ENCODE measurements around the gene OR2Z1.
A peak's percentile ranks its signal among the peaks of the same experiment; 100 is the strongest.

OR2Z1 gene, protein sequence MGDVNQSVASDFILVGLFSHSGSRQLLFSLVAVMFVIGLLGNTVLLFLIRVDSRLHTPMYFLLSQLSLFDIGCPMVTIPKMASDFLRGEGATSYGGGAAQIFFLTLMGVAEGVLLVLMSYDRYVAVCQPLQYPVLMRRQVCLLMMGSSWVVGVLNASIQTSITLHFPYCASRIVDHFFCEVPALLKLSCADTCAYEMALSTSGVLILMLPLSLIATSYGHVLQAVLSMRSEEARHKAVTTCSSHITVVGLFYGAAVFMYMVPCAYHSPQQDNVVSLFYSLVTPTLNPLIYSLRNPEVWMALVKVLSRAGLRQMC

DNA sequence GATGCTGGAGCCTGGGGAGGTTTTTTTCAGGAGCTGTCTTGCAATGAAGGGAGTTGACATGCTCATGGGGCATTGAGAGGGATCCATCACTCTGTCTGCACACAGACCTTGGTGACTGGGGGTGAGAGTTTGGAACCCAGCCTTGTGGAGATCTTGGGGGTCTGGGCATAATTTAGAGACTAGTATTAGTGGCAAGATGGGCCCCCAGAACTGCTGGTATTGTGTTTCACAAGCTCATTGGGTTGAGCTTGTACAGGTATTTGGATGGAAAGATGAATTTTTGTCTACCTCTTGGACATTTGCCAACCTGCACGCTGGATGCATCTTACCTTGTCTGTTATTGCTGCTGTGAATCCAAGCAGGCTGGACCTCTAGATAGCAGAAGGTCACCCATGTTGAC lies at the start of gene OR2Z1:
Gene OR2Z1 (plus strand): TSS at position 301 of the 400 bp plus-strand sequence. CDS start 9,395 bp downstream, outside the sequence.
- DNase-seq (ENCODE audit: low spot score) = no peak
- Mint-ChIP-seq H3K27ac (no peak within 1 kb of the TSS), H3K9me3 (peaks cover 9% of the 10 kb centered on the region), H3K4me1 (ENCODE audit: low read depth) (no peaks in the 10 kb centered on the region), H3K4me3 (no peak within 1 kb of the TSS), H3K27me3 (ENCODE audit: low read depth) (peaks cover 15% of the 10 kb centered on the region), H3K36me3 (ENCODE audit: low read depth) (no peaks in the 10 kb centered on the region)

DNA sequence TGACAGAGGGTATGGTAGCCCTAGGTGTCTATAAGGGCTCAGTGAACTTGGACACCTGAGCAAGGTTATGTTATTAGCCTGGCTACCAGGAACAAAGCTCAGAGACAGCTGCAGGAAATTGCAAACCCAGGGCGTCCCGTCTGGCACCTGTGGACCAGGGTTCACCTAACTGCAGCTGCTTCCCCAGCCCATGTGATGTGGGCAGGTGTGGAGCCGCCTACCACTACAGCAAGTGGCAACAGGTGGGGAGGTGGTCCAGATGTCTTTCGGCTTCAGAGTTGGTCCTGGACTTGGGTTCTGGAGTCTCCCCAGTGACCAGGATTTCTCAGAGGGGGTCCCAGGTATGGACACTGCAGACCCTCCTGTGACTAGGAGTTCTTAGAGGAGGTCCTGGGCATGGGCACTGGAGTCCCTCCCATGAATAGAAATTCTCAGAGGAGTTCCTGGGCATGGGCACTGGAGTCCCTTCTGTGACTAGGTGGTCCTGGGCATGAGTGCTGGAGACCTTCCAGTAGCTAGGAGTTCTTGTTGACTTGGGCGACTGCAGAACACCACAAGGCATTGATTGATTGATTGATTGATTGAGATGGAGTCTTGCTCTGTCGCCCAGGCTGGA lies 48.0 kb upstream of the OR2Z1 start:
- no peak overlapping the region for H3K4me3 Mint-ChIP-seq
- peaks cover 27% of the 10 kb centered on the region for H3K27me3 Mint-ChIP-seq (ENCODE audit: low read depth)
- H3K4me1 Mint-ChIP-seq (ENCODE audit: low read depth) = peaks cover 38% of the 10 kb centered on the region
- H3K27ac Mint-ChIP-seq = no peak overlapping the region
- peaks cover 9% of the 10 kb centered on the region for H3K9me3 Mint-ChIP-seq
- H3K36me3 Mint-ChIP-seq (ENCODE audit: low read depth) = peaks cover 4% of the 10 kb centered on the region
- no peak for DNase-seq (ENCODE audit: low spot score)

DNA sequence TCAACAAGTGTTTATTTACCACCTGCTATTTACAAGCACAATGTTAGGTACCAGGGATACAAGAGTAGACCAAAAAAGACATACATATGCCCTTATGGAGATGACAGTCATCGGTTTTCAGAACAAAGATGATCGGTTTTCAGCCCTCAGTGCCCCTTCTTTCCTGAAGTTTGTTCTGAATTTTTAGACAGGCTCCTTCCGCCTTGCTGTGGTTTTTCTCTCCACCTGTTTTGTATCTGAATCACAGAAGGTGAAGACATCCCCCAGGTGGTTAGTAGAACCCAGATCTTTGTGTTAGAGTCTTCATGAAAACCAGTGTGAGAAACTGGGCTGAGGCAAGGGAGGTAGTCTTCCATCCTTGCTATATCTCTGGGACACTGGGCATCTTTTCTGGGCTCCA lies 46.4 kb upstream of the OR2Z1 start:
- peaks cover 25% of the 10 kb centered on the region for H3K4me1 Mint-ChIP-seq (ENCODE audit: low read depth)
- peaks cover 2% of the 10 kb centered on the region for H3K36me3 Mint-ChIP-seq (ENCODE audit: low read depth)
- DNase-seq (ENCODE audit: low spot score) = no peak
- no peak overlapping the region for H3K27ac Mint-ChIP-seq
- peaks cover 8% of the 10 kb centered on the region for H3K9me3 Mint-ChIP-seq
- peaks cover 27% of the 10 kb centered on the region for H3K27me3 Mint-ChIP-seq (ENCODE audit: low read depth)
- no peak overlapping the region for H3K4me3 Mint-ChIP-seq

DNA sequence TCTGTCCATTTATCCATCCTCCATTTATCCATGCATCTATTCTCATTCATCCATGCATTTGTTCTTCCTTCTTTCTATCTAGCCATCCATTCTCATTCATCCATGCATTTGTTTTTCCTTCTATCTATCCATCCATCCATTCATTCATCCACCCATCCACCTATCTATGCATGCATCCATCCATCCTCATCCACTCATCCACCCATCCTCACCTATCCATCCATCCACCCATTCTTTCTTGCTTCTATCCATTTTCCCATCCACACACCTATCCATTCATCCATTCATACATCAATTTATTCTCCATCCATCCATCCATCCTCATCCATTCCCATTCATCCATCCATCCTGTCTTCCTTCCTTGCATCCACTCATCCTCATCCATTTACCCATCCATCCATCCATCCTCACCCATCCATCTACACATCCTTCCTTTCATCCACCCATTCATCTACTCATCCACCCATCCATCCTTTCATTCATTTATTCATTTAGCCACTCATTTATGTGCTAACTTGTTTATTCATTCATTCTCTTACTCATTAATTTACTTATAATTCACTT lies 43.1 kb upstream of the OR2Z1 start:
- Mint-ChIP-seq H3K9me3 (peaks cover 18% of the 10 kb centered on the region), H3K36me3 (ENCODE audit: low read depth) (peaks cover 2% of the 10 kb centered on the region), H3K4me1 (ENCODE audit: low read depth) (peaks cover 24% of the 10 kb centered on the region), H3K27ac (no peak overlapping the region), H3K27me3 (ENCODE audit: low read depth) (peaks cover 20% of the 10 kb centered on the region), H3K4me3 (no peak overlapping the region)
- no peak for DNase-seq (ENCODE audit: low spot score)

DNA sequence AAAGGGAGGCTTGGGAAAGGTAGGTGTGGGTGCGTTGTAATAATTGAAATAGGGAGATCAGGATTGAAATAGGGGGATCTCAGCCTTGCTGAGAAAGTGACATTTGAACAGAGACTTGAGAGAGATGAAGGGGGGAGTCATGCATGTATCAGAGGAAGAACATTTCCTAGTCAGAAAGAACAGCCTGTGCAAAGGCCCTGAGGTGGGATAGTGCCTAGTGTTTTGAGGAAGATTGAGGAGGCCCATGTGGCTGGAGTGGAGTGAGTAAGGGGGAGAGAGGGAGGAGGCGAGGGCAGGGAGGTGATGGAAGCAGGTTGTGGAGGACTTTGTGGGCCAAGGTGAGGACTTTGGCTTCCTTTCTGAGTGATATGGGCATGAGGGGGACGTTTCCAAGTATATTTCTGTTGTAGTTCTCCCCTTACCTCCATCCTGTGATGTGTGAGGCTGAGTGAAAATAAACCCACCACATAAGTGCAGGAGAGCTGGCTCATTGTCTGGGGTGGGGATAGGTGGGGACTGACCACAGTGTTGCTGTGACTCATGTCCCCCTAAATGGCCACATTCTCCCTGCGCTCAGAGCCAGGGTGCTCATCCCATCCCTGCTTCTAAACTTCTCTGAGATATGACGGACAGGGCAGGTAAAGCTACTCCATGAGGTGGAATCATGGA lies 40.6 kb upstream of the OR2Z1 start:
- no peak for DNase-seq (ENCODE audit: low spot score)
- peaks cover 8% of the 10 kb centered on the region for H3K27me3 Mint-ChIP-seq (ENCODE audit: low read depth)
- H3K4me3 Mint-ChIP-seq = no peak overlapping the region
- peaks cover 20% of the 10 kb centered on the region for H3K4me1 Mint-ChIP-seq (ENCODE audit: low read depth)
- peaks cover 18% of the 10 kb centered on the region for H3K9me3 Mint-ChIP-seq
- peaks cover 2% of the 10 kb centered on the region for H3K36me3 Mint-ChIP-seq (ENCODE audit: low read depth)
- no peak overlapping the region for H3K27ac Mint-ChIP-seq

DNA sequence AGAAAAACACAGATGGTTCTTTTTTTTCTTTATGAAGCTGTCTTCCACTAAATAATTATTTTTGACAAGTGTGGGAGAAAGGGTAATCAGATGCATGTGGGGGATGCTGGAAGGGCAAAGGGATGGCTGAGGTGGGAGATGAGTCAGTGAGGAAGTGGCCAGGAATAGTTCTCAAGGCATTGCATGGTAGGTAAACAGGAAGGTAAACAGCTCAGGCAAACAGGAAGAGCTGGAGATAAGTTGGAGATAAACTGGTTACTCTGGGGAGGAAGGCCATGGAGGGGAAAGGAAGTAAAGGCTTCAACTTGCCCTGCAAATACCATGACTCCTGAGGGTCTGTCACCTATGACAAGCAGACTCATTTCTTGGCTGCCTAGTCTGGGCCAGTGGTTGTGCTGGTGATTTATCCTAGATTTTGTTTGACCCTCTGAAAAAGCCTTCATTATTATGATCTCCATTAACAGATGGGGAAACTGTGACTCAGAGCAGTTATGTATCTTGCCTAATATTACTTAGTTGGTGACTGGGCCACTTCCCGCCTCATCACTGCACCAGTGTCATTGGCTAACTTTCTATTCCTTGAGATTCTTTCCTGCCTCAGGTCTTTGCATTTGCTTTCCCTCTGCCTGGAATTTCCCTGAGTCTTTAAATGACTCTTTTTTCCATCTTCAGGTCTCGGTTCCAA lies 39.9 kb upstream of the OR2Z1 start:
- Mint-ChIP-seq H3K4me3 (peak overlapping the region; percentile 18), H3K9me3 (peaks cover 18% of the 10 kb centered on the region), H3K36me3 (ENCODE audit: low read depth) (peaks cover 2% of the 10 kb centered on the region), H3K27me3 (ENCODE audit: low read depth) (peaks cover 6% of the 10 kb centered on the region), H3K4me1 (ENCODE audit: low read depth) (peaks cover 20% of the 10 kb centered on the region), H3K27ac (peak overlapping the region; percentile 12)
- DNase-seq (ENCODE audit: low spot score) = no peak

DNA sequence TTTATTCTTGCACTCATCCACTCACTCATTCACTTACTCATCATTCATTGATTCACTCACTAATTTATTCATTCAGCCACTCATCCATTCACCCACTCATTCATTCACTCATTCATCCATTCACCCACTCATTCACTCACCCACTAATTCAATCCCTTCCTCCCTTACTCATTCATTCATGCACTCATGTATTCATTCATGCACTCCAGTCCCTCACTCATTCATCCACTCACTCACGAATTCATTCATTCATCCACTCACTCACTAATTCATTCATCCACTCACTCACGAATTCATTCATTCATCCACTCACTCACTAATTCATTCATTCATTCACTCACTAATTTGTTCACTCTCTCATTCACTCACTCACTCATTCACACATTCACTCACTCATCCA lies 39.0 kb upstream of the OR2Z1 start:
- DNase-seq (ENCODE audit: low spot score) = no peak
- H3K9me3 Mint-ChIP-seq = peaks cover 18% of the 10 kb centered on the region
- H3K27me3 Mint-ChIP-seq (ENCODE audit: low read depth) = peaks cover 6% of the 10 kb centered on the region
- H3K4me1 Mint-ChIP-seq (ENCODE audit: low read depth) = peaks cover 20% of the 10 kb centered on the region
- H3K27ac Mint-ChIP-seq = peak overlapping the region; percentile 12
- peaks cover 2% of the 10 kb centered on the region for H3K36me3 Mint-ChIP-seq (ENCODE audit: low read depth)
- H3K4me3 Mint-ChIP-seq = no peak overlapping the region

DNA sequence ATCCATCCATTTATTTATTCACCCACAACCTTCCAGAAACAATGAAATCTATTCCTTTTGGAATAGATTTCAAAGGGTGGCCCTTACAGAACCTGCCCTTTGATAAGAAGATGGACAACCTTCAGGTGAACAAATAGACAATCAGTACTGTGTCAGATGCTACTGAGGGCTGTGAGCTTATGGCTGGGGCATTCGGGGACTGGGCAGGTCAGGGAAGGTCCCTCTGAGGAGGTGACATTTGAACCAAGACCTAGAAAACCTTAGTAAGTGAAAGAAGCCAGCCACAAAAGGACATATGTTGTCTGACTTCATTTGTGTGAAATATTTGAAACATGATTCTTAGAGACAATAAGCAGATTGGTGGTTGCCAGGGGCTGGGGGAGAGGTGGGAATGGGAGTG lies 38.5 kb upstream of the OR2Z1 start:
- Mint-ChIP-seq H3K27ac (no peak overlapping the region), H3K9me3 (peaks cover 17% of the 10 kb centered on the region), H3K36me3 (ENCODE audit: low read depth) (peaks cover 2% of the 10 kb centered on the region), H3K27me3 (ENCODE audit: low read depth) (peaks cover 6% of the 10 kb centered on the region), H3K4me3 (no peak overlapping the region), H3K4me1 (ENCODE audit: low read depth) (peaks cover 20% of the 10 kb centered on the region)
- DNase-seq (ENCODE audit: low spot score) = no peak

DNA sequence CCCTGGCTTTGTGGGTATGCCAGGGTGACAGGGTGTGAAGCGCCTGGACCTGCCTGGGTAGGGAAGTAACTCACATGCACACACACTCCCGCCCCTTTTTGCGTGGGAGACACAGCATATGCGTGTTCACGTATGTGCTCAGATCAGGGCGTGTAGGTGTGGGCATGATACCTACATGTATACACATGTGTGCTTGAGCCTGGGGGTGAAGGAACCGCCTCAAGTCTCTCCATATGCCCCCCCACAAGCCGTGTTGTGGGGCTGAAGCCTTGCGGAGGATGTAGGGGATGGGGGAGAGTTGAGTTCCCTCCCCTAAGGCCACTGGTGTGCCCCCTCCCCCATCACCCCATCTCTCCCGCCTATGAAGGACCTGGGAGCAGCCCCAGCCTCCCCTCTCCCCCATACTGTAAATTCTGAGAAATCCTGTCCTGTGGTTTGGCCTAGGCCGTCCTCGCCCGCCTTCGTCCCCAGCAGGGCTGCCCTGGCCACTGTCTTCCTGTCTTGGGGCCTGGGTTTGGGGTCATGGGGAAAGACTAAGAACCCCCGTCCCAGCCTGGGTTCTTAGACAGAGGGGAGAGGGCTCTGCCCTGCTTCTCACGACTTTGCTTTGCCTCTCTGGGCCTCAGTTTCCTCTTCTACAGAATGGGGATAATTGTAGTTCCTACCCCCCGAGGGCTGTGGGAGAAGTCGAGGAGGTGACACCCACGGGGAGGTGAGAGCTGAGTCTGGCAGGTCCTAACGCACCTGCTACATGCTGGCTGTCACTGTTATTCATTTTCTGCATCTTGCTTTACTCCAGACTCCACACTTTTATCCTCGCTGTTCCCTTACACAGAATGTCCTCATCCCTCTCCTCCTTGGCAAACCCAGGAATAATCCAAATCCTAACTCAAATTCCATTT lies 37.2 kb upstream of the OR2Z1 start:
- H3K36me3 Mint-ChIP-seq (ENCODE audit: low read depth) = no peaks in the 10 kb centered on the region
- no peak overlapping the region for H3K4me3 Mint-ChIP-seq
- no peak for DNase-seq (ENCODE audit: low spot score)
- H3K4me1 Mint-ChIP-seq (ENCODE audit: low read depth) = peaks cover 20% of the 10 kb centered on the region
- peaks cover 9% of the 10 kb centered on the region for H3K9me3 Mint-ChIP-seq
- H3K27me3 Mint-ChIP-seq (ENCODE audit: low read depth) = peaks cover 4% of the 10 kb centered on the region
- no peak overlapping the region for H3K27ac Mint-ChIP-seq

DNA sequence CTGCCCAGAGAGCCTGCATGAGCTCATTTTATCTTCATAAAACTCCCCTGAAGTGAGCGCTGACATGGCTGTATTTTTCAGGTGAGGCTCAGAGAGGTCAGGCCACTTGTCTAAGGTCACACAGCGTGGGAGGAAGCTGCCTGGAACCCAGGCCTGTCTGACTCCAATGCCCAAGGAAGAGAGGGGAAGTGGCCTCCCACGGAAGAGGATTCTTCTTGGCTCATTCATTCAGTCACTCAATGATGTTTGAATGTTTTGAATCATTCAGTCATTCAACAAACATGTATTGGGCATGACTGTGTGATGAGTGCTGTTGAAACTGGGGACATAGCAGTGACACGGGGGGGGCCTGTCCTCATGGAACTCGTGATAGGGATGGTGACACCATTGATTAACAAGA lies 34.9 kb upstream of the OR2Z1 start:
- Mint-ChIP-seq H3K9me3 (peaks cover 5% of the 10 kb centered on the region), H3K4me3 (no peak overlapping the region), H3K4me1 (ENCODE audit: low read depth) (peaks cover 11% of the 10 kb centered on the region), H3K36me3 (ENCODE audit: low read depth) (no peaks in the 10 kb centered on the region), H3K27me3 (ENCODE audit: low read depth) (peaks cover 11% of the 10 kb centered on the region), H3K27ac (no peak overlapping the region)
- DNase-seq (ENCODE audit: low spot score) = no peak

DNA sequence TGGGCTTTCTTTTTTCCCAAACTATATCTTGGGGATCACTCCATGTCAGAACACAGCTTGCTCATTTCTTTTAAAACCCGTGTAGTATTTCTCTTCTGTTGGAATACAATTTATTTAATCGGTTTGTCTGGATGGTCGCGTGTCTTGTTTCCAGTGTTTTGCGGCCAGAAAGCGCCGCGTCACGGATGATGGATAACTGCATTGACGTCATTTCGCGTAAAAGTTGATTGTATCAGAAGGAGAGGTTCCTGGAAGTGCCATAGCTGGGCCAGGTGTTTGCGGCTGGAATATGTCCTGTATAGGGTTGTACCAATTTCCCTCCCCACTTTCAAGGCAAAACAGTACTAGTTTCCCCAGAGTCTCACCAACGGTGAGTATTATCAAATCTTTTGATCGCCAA lies 32.5 kb upstream of the OR2Z1 start:
- Mint-ChIP-seq H3K4me3 (no peak overlapping the region), H3K4me1 (ENCODE audit: low read depth) (peaks cover 11% of the 10 kb centered on the region), H3K27ac (no peak overlapping the region), H3K9me3 (no peaks in the 10 kb centered on the region), H3K27me3 (ENCODE audit: low read depth) (peaks cover 22% of the 10 kb centered on the region), H3K36me3 (ENCODE audit: low read depth) (no peaks in the 10 kb centered on the region)
- DNase-seq (ENCODE audit: low spot score) = no peak

DNA sequence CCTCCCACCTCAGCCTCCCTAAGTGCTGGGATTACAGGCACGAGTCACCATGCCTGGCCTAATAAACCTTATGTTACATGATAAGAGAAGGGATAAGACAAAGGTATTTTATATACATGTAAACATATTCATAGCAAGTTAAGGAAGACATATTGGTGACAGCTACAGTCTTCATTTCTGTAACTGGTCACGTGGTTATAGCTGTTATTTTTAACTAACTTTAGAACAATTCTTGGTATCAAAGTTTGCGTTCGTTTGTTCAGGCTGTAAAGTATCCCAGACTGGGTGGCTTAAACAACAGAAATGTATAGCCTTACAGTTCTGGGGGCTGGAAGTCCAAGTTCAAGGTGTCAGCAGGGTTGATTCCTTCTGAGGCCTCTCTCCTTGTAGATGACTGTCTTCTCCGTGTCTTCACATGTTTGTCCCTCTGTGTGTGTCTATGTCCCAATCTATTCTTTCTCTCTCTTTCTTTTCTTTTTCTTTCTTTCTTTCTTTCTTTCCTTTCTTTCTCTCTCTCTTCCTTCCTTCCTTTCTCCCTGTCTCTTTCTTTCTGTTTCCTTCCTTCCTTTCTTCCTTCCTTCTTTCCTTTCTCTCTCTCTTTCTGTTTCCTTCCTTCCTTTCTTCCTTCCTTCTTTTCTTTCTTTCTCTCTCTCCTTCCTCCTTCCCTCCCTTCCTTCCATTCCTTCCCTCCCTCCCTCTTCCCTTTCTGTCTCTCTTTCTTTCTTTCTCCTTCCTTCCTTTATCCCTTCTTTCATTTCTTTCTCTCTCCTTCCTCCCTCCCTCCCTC lies 30.5 kb upstream of the OR2Z1 start:
- Mint-ChIP-seq H3K27ac (no peak overlapping the region), H3K27me3 (ENCODE audit: low read depth) (peaks cover 29% of the 10 kb centered on the region), H3K4me3 (no peak overlapping the region)

More for the DNA sequence above, 30.5 kb upstream of the OR2Z1 start:
- Mint-ChIP-seq H3K36me3 (ENCODE audit: low read depth) (no peaks in the 10 kb centered on the region), H3K4me1 (ENCODE audit: low read depth) (peaks cover 20% of the 10 kb centered on the region), H3K9me3 (no peaks in the 10 kb centered on the region)
- DNase-seq (ENCODE audit: low spot score) = no peak
